PC-3 (cell line): ENCODE data around the gene ANKMY2.

Source experiments
- CTCF ChIP-seq: fragments of 300-600 bp; sonication (generic); conservative IDR thresholded peaks from 2 replicates; pipeline ENCODE4 v1.5.1; 2017; ENCODE audit warnings: antibody characterized with exemption, low read depth, mild to moderate bottlenecking, low read length
- EZH2phosphoT487 ChIP-seq: fragments of 300-600 bp; sonication (generic); IDR thresholded peaks from 2 replicates; pipeline ENCODE4 v1.6.1; 2018; ENCODE audit warnings: mild to moderate bottlenecking, antibody characterized with exemption, low read length, borderline replicate concordance

GRCh38 chr7:16677978-16678494 is 32.5 kb upstream of the ANKMY2 start:
- TF ChIP-seq CTCF (no peak), EZH2phosphoT487 (no peak)
